IPS-15b (cell line): ENCODE results near the gene IGF2BP2.
"Not testable (repeated sequence)": the region's sequence is repeated elsewhere in the genome, so short reads cannot be mapped to it uniquely, and the experiment has no call there.

Source experiments
- H3K27me3 ChIP-seq: one replicate; pipeline ENCODE4 v1.6.1; 2013; ENCODE audit warnings: low read length; ENCODE audit not compliant: control insufficient read depth, insufficient read depth
- H3K36me3 ChIP-seq: one replicate; pipeline ENCODE4 v1.6.1; 2013; ENCODE audit warnings: low read length; ENCODE audit not compliant: control insufficient read depth, insufficient read depth
- H3K4me1 ChIP-seq: one replicate; pipeline ENCODE4 v1.6.1; 2013; ENCODE audit warnings: mild to moderate bottlenecking, low read length; ENCODE audit not compliant: control insufficient read depth, insufficient read depth
- H3K4me3 ChIP-seq: one replicate; pipeline ENCODE4 v1.5.1; 2013; ENCODE audit warnings: low read depth, low read length
- H3K9ac ChIP-seq: one replicate; pipeline ENCODE4 v1.6.1; 2013; ENCODE audit warnings: low read depth, mild to moderate bottlenecking, low read length
- H3K9me3 ChIP-seq: one replicate; pipeline ENCODE4 v1.6.1; 2013; ENCODE audit warnings: mild to moderate bottlenecking, low read length; ENCODE audit not compliant: control insufficient read depth, insufficient read depth

The IGF2BP2 gene

DNA sequence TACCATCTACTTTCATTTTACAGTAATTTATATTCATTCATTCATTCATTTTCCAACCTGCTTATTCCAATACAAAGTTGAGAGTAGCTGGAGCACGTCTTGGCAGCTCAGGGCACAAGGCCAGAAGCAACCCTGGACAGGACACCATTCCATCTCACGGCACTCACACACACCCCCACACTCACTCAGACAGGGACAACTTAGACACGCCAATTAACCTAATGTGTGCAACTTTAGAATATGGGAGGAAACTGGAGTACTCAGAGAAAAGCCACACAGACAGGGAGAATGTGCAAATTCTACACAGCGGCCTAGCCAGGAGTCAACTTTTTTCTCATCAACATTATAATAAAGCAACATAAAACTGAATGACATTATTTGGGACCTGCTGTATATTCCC lies 46.7 kb downstream of the IGF2BP2 start:
- H3K4me1 ChIP-seq: peaks cover 46% of the 10 kb centered on the region

DNA sequence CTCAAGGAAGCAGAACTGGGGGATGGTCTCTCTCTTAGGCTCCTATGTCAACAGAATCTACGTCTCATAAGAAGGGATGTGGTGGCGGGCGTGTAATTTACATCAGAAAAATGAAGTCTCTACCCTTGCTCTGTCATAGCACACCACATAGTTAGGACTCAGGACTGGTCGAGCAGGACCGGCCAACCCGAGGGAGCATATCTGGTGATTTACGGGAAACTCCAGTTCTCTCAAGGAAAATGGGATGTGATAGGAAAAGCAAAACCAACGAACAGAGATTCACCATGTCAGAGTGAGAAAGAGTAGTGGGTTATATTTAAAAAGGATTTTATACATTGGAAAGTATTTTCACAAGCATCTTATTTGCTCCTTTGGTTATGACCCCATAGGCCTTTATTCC lies 54.7 kb downstream of the IGF2BP2 start:
- no peak overlapping the region for H3K4me3 ChIP-seq
- H3K9me3 ChIP-seq: no peaks in the 10 kb centered on the region
- H3K27me3 ChIP-seq: no peaks in the 10 kb centered on the region
- no peak overlapping the region for H3K9ac ChIP-seq
- H3K36me3 ChIP-seq: no peaks in the 10 kb centered on the region
- peaks cover 27% of the 10 kb centered on the region for H3K4me1 ChIP-seq

More for the DNA sequence above, 46.7 kb downstream of the IGF2BP2 start:
- H3K27me3 ChIP-seq: no peaks in the 10 kb centered on the region
- H3K9ac ChIP-seq: no peak overlapping the region
- no peaks in the 10 kb centered on the region for H3K36me3 ChIP-seq
- no peaks in the 10 kb centered on the region for H3K9me3 ChIP-seq
- no peak overlapping the region for H3K4me3 ChIP-seq

DNA sequence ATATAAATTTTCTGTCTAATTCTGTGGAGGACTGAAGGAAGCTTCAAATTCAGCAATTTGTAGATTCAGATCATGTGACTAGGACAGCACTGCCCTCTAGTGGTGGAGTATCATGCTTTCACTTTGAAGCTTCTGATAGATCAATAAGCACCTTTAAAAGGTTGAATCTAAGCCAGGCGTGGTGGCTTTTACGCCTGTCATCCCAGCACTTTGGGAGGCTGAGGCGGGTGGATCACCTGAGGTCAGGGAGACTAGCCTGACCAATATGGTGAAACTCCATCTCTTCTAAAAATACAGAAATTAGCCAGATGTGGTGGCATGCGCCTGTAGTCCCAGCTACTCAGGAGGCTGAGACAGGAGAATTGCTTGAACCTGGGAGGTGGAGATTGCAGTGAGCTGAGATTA lies 56.3 kb downstream of the IGF2BP2 start:
- H3K4me1 ChIP-seq: peaks cover 25% of the 10 kb centered on the region
- H3K36me3 ChIP-seq, H3K9me3 ChIP-seq, H3K4me3 ChIP-seq, H3K27me3 ChIP-seq, H3K9ac ChIP-seq: not testable (repeated sequence)

DNA sequence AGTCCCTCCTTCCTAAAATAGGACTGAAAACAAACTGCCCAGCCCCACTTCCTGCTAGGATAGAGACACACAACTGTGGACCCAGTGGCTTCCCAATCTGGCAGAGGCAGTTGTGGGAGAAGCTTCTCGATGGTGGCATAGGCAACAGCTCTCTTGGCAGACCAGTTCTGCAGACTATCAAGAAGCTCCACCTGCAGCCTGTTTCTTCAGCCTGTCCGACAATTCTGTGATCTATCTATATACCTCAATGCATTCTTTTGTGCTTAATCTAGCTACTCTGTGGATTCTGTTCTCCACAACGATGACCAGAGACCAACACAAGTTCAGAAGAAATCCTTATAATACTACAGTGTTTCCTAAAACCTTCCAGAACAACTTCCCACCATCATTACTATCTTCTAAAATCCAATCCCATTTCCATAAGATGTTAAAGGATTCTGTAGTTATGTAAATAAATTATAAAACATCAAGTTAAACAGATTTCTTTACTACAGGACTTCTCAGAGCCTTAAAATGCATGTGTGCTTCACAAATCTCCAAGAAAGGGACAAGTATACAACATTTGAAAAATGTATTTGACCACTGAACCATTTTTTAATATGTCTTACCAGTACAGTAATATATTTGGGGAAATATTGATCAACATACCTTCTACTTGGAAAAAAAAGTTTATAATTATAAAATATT lies 57.7 kb downstream of the IGF2BP2 start:
- Histone ChIP-seq H3K27me3 (no peaks in the 10 kb centered on the region), H3K9ac (no peak overlapping the region), H3K4me3 (no peak overlapping the region), H3K36me3 (no peaks in the 10 kb centered on the region), H3K9me3 (no peaks in the 10 kb centered on the region), H3K4me1 (peaks cover 22% of the 10 kb centered on the region)

DNA sequence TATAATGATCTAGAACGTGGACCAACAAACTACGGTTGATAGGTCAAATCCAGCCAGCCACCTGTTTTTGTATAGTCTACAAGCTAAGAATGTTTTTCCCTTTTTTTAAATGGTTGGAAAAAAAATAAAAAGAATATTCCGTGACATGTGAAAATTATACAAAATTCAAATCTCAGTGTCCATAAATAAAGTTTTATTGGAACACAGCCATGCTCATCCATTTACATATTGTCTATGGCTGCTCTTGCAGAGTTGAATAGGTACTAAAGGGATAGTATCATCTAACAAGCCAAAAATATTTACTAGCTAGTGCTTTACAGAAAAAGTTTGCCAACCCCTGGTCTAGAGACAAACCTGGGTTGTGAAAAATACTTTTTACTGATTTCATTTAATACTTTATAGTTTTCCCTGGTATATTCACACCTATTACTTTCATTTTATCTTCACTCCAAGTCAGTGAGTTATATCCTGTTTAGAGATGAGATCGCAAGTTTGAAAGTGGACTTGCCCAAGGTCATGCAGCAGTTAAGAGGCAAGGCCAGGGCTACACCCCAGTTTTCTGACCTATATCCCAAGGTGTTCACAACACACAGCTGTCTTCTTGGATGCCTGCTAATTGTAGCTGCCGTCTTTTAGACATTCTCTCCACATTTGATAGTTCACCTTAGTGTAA lies 58.4 kb downstream of the IGF2BP2 start:
- Histone ChIP-seq H3K4me3 (no peak overlapping the region), H3K9ac (no peak overlapping the region), H3K36me3 (no peaks in the 10 kb centered on the region), H3K27me3 (no peaks in the 10 kb centered on the region), H3K9me3 (no peaks in the 10 kb centered on the region), H3K4me1 (peaks cover 20% of the 10 kb centered on the region)

DNA sequence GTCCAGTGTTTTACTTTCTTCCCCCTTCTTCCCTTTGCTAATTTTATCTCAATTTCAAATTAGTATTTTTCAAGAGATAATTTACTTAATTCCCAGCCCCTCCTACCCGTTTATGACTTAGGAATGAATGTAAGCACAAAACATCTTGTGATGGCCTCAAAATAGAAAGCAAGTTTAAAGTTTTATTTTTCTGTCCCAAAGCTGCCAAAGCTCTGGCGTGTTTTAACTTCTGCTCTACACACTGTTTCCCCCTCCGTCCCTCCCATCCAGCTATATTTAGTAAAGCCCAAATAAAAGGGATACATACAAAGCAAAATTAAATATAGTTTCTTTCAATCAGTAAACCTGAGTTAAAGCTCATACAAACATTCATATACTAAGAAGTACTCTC lies 59.9 kb downstream of the IGF2BP2 start:
- Histone ChIP-seq H3K27me3 (no peaks in the 10 kb centered on the region), H3K36me3 (no peaks in the 10 kb centered on the region), H3K4me3 (no peak overlapping the region), H3K9ac (no peak overlapping the region), H3K4me1 (peaks cover 15% of the 10 kb centered on the region), H3K9me3 (no peaks in the 10 kb centered on the region)

DNA sequence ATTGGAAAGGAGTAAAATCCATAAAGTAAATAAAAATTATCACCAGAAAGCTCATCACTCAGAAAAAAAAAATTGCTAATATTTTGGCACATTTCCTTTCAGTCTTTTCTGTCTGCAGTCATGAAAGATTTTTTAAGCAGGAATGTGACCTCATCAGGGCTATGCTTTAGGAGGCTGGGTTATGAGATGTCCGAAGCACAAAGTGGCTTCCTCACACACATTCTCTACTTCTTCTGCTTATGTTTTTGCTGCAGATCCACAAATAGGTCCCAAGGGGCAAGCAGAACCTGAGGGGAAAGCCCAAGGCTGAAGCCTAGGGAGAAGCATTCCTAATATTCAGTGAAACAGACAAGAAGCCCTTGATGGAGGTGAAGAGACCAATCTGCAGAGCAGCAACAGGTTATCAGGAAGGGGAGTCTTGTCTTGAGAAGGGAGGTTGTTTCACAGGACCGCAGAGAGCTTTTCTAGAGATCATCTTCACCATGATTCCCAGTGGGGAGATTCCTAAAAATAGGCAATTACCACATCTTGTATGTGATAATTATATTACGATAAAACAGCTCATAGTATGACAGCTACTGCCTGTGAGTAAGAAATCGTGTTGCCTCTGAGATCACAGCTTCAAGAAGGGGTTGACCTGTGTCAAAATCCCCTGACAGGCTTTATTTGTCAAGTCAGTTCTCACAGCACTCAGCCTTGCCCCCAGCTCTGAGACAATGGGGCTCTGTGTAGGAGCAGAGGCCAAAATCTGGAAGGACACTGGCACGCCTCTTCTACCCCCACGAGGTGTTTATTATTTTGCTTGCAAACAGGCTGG lies 60.5 kb downstream of the IGF2BP2 start:
- Histone ChIP-seq H3K36me3 (no peaks in the 10 kb centered on the region), H3K9ac (no peak overlapping the region), H3K4me3 (no peak overlapping the region), H3K9me3 (no peaks in the 10 kb centered on the region), H3K4me1 (peaks cover 14% of the 10 kb centered on the region), H3K27me3 (no peaks in the 10 kb centered on the region)

DNA sequence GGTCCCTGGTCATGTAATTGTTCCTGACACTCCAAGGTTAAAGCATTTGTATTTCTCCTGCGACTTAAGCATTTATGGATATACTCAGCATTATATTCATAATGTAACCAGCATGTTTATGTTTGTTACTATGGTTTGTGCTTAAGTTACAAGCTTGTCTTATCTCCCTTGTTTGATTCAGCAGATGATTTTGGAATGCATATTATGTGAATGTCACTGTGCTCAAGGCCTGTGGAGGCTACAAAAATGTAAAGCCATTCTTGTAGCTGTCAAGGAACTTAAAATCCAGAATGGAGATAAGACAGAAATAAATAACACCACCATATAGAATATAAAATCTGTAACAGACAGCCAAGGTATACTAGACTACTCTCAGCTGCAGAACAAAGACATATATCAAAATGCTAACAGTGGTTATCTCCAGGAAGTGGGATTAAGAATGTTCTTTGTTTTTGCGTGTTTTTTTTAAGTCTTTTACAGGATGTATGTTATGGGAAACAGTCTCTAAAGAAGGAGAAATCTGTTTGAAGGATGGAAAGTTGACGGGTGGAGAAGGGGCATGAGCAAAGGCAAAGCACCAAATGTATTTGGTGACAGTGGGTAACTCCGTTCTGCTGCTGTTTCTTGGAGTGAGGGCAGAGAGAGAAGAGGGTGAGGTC lies 61.4 kb downstream of the IGF2BP2 start:
- H3K4me1 ChIP-seq: peaks cover 14% of the 10 kb centered on the region
- no peaks in the 10 kb centered on the region for H3K27me3 ChIP-seq
- no peak overlapping the region for H3K9ac ChIP-seq

DNA sequence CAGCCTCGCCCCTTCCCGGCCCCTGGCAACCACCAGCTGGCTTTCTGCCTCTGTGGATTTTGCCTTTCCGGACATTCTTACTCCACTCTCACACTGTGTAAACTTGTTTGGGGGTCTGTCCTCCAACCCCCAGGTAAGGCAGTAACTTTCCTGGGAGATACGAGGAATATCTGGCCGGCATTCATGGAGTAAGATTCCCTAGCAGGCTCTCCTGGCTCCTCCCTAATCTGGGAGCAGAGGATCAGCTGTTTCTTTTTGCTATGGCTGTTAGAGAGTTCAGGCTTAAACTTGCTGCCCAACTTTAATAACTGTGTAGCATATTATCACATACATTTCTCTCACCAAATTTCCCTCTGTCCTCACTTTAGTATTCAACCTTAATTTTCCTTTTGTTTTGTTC lies 64.3 kb downstream of the IGF2BP2 start:
- no peaks in the 10 kb centered on the region for H3K27me3 ChIP-seq
- H3K9ac ChIP-seq: no peak overlapping the region
- H3K4me1 ChIP-seq: peaks cover 11% of the 10 kb centered on the region
- no peaks in the 10 kb centered on the region for H3K36me3 ChIP-seq
- H3K9me3 ChIP-seq: peaks cover 6% of the 10 kb centered on the region
- H3K4me3 ChIP-seq: no peak overlapping the region

More for the DNA sequence above, 61.4 kb downstream of the IGF2BP2 start:
- H3K9me3 ChIP-seq: no peaks in the 10 kb centered on the region
- no peaks in the 10 kb centered on the region for H3K36me3 ChIP-seq
- H3K4me3 ChIP-seq: no peak overlapping the region

DNA sequence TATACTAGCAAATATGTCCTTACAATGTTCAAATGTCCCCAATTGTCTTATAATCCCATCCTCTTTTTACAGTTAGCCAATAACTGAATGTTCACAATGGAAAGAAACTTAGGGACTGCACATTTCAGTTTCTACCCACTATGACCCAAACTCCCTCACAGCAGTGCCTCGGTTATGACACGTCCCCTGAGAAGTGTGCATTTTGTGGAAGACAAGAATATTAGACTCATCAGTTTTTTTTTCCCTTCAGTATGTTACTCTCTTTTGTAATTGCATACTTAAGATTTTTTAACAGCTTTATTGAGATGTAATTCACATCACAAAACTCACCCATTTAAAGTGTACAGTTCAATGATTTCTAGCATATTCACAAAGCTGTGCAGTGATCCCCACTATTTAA lies 64.8 kb downstream of the IGF2BP2 start:
- Histone ChIP-seq H3K4me1 (peaks cover 7% of the 10 kb centered on the region), H3K9ac (no peak overlapping the region), H3K9me3 (peaks cover 9% of the 10 kb centered on the region), H3K27me3 (no peaks in the 10 kb centered on the region), H3K4me3 (no peak overlapping the region), H3K36me3 (no peaks in the 10 kb centered on the region)

DNA sequence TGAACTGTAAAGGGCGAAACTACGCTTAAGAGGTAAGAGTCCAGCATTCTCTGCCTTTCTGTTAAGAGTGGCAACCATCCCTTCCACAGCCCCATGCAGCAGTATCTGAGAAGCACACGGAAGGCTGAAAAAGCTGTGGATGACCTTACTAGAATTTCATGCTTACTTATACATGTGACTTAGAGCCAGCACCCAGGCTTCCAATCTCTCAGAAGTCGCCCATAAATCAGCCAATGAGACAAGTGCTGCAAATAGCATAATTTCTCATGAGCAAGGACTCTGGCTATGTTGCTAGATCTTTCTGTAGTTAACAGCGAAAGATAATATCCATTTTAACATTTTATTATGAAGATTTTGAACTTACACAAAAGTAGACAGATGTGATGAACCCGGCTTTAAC lies 65.3 kb downstream of the IGF2BP2 start:
- H3K36me3 ChIP-seq: no peaks in the 10 kb centered on the region
- H3K9me3 ChIP-seq: peaks cover 11% of the 10 kb centered on the region
- H3K27me3 ChIP-seq: no peaks in the 10 kb centered on the region
- no peak overlapping the region for H3K4me3 ChIP-seq
- H3K4me1 ChIP-seq: peaks cover 6% of the 10 kb centered on the region
- no peak overlapping the region for H3K9ac ChIP-seq
